Erythroblast (primary cell): ENCODE data around the gene HSF2BP.

ENCODE experiments used
- GATA1 ChIP-seq: IDR thresholded peaks from 2 replicates; pipeline ENCODE4 v1.6.1; 2011; ENCODE audit warnings: low read depth, mild to moderate bottlenecking, control low read depth, low read length, moderate library complexity
- POLR2A ChIP-seq: IDR thresholded peaks from 2 replicates; pipeline ENCODE4 v1.6.1; 2011; ENCODE audit warnings: mild to moderate bottlenecking, low read length

DNA sequence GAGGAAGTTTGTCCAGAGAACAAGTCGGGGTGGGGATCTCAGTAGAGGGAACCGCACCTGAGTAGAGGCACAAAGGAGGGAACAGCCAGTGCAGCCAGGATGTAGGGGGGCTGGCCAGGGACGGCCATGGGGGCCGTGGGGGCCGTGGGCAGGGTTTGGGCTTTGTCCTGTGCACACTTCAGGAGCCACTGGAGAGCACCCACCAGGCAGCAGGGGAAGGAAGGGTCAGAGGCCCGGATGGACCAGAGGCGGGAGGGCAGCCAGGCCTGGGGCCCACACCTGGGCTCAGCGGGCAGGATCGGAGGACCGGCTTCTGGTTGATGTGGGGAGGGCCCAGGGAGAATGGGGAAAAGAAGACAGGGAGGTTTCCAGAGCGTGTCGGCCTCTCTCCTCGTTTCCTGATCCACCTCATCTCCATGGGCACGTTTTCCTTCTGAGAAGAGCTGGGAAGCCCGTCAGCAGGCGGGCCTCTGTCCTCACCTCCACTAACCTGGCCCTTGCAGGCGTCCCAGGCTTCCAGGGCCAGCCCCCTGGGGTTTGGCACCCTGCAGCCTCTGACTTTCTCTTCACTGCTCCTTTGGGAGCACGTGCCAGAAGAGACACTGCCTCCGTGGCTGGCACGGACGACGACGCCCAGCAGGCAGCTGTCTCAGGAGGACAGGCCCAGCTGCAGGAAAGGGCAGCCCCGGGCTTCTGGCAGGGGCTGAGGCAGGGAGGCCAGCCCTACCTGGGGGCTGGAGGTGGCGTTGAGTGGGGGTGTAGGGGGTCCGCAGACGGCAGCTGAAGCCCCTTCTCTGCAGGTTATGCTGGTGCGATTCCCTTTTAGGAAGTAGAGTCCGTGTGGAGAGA lies 42.9 kb upstream of the HSF2BP start:
- TF ChIP-seq POLR2A (no peak), GATA1 (no peak)
